ENCODE data around the gene NARF.

The NARF gene

GRCh38 chr17:82491196-82491530 is 32.6 kb downstream of the NARF start:
- H3K27me3 ChIP-seq (ENCODE audit: control insufficient read depth in 1 of 2, insufficient read depth in 2 of 2, low read length in 2 of 2) = no peaks in the 10 kb centered on the region
- H3K4me3 ChIP-seq (ENCODE audit: low read length in 2 of 2) = no peak overlapping the region
- no peak overlapping the region for H3K27ac ChIP-seq (ENCODE audit: low read length)
- H3K9me3 ChIP-seq (ENCODE audit: control insufficient read depth in 2 of 2, low read length in 2 of 2) = no peaks in the 10 kb centered on the region
- no peak overlapping the region for H3K9ac ChIP-seq (ENCODE audit: low read length in 2 of 2)
- peaks cover 7 to 10% of the 10 kb centered on the region in 2 donors for H3K36me3 ChIP-seq (ENCODE audit: control insufficient read depth in 2 of 2, insufficient read depth in 2 of 2, low read length in 2 of 2)
- peaks cover 29% of the 10 kb centered on the region for H3K4me1 ChIP-seq (ENCODE audit: control insufficient read depth, insufficient read depth, low read length)

GRCh38 chr17:82491533-82491932 is 33.0 kb downstream of the NARF start:
- Histone ChIP-seq H3K27ac (ENCODE audit: low read length) (no peak overlapping the region), H3K27me3 (ENCODE audit: control insufficient read depth in 1 of 2, insufficient read depth in 2 of 2, low read length in 2 of 2) (no peaks in the 10 kb centered on the region), H3K4me1 (ENCODE audit: control insufficient read depth, insufficient read depth, low read length) (peaks cover 33% of the 10 kb centered on the region)

GRCh38 chr17:82492643-82493225 is 34.2 kb downstream of the NARF start:
- H3K4me3 ChIP-seq (ENCODE audit: low read length in 2 of 2) = no peak overlapping the region
- peaks cover 41% of the 10 kb centered on the region for H3K4me1 ChIP-seq (ENCODE audit: control insufficient read depth, insufficient read depth, low read length)
- H3K27ac ChIP-seq (ENCODE audit: low read length) = peak overlapping the region; percentile 49
- peaks cover 0 to 3% of the 10 kb centered on the region in 2 donors for H3K36me3 ChIP-seq (ENCODE audit: control insufficient read depth in 2 of 2, insufficient read depth in 2 of 2, low read length in 2 of 2)
- no peaks in the 10 kb centered on the region for H3K9me3 ChIP-seq (ENCODE audit: control insufficient read depth in 2 of 2, low read length in 2 of 2)
- no peaks in the 10 kb centered on the region for H3K27me3 ChIP-seq (ENCODE audit: control insufficient read depth in 1 of 2, insufficient read depth in 2 of 2, low read length in 2 of 2)
- H3K9ac ChIP-seq (ENCODE audit: low read length in 2 of 2) = peak overlapping the region in 1 of 2 donors; percentile 29

More at GRCh38 chr17:82491533-82491932, 33.0 kb downstream of the NARF start:
- H3K4me3 ChIP-seq (ENCODE audit: low read length in 2 of 2) = no peak overlapping the region
- no peak overlapping the region for H3K9ac ChIP-seq (ENCODE audit: low read length in 2 of 2)
- no peaks in the 10 kb centered on the region for H3K9me3 ChIP-seq (ENCODE audit: control insufficient read depth in 2 of 2, low read length in 2 of 2)
- peaks cover 4 to 6% of the 10 kb centered on the region in 2 donors for H3K36me3 ChIP-seq (ENCODE audit: control insufficient read depth in 2 of 2, insufficient read depth in 2 of 2, low read length in 2 of 2)

GRCh38 chr17:82493226-82493781 is 34.8 kb downstream of the NARF start:
- H3K36me3 ChIP-seq (ENCODE audit: control insufficient read depth in 2 of 2, insufficient read depth in 2 of 2, low read length in 2 of 2) = no peaks in the 10 kb centered on the region
- H3K9me3 ChIP-seq (ENCODE audit: control insufficient read depth in 2 of 2, low read length in 2 of 2) = no peaks in the 10 kb centered on the region
- peak overlapping the region; percentile 49 for H3K27ac ChIP-seq (ENCODE audit: low read length)
- H3K4me3 ChIP-seq (ENCODE audit: low read length in 2 of 2) = no peak overlapping the region
- peaks cover 42% of the 10 kb centered on the region for H3K4me1 ChIP-seq (ENCODE audit: control insufficient read depth, insufficient read depth, low read length)
- H3K9ac ChIP-seq (ENCODE audit: low read length in 2 of 2) = peak overlapping the region in 1 of 2 donors; percentile 21
- H3K27me3 ChIP-seq (ENCODE audit: control insufficient read depth in 1 of 2, insufficient read depth in 2 of 2, low read length in 2 of 2) = no peaks in the 10 kb centered on the region

- Histone ChIP-seq H3K9me3 (ENCODE audit: control insufficient read depth in 2 of 2, low read length in 2 of 2) (no peaks in the 10 kb centered on the region), H3K27me3 (ENCODE audit: control insufficient read depth in 1 of 2, insufficient read depth in 2 of 2, low read length in 2 of 2) (no peaks in the 10 kb centered on the region), H3K9ac (ENCODE audit: low read length in 2 of 2) (peak overlapping the region; percentile 1 to 13), H3K4me1 (ENCODE audit: control insufficient read depth, insufficient read depth, low read length) (peaks cover 35% of the 10 kb centered on the region), H3K27ac (ENCODE audit: low read length) (peak overlapping the region; percentile 18), H3K4me3 (ENCODE audit: low read length in 2 of 2) (peak overlapping the region in 1 of 2 donors; percentile 15), H3K36me3 (ENCODE audit: control insufficient read depth in 2 of 2, insufficient read depth in 2 of 2, low read length in 2 of 2) (no peaks in the 10 kb centered on the region)
These were observed 35.9 kb downstream of the NARF start for GRCh38 chr17:82494236-82495055.

GRCh38 chr17:82495844-82496528 is 37.4 kb downstream of the NARF start:
- Histone ChIP-seq H3K9me3 (ENCODE audit: control insufficient read depth in 2 of 2, low read length in 2 of 2) (no peaks in the 10 kb centered on the region), H3K27me3 (ENCODE audit: control insufficient read depth in 1 of 2, insufficient read depth in 2 of 2, low read length in 2 of 2) (no peaks in the 10 kb centered on the region), H3K27ac (ENCODE audit: low read length) (peak overlapping the region; percentile 71), H3K36me3 (ENCODE audit: control insufficient read depth in 2 of 2, insufficient read depth in 2 of 2, low read length in 2 of 2) (no peaks in the 10 kb centered on the region), H3K4me3 (ENCODE audit: low read length in 2 of 2) (no peak overlapping the region), H3K4me1 (ENCODE audit: control insufficient read depth, insufficient read depth, low read length) (peaks cover 35% of the 10 kb centered on the region), H3K9ac (ENCODE audit: low read length in 2 of 2) (no peak overlapping the region)

GRCh38 chr17:82496529-82497434 is 38.2 kb downstream of the NARF start:
- Histone ChIP-seq H3K4me3 (ENCODE audit: low read length in 2 of 2) (peak overlapping the region; percentile 80 to 83), H3K9ac (ENCODE audit: low read length in 2 of 2) (peak overlapping the region; percentile 69 to 75), H3K27ac (ENCODE audit: low read length) (peak overlapping the region; percentile 71), H3K36me3 (ENCODE audit: control insufficient read depth in 2 of 2, insufficient read depth in 2 of 2, low read length in 2 of 2) (no peaks in the 10 kb centered on the region), H3K27me3 (ENCODE audit: control insufficient read depth in 1 of 2, insufficient read depth in 2 of 2, low read length in 2 of 2) (no peaks in the 10 kb centered on the region), H3K9me3 (ENCODE audit: control insufficient read depth in 2 of 2, low read length in 2 of 2) (no peaks in the 10 kb centered on the region), H3K4me1 (ENCODE audit: control insufficient read depth, insufficient read depth, low read length) (peaks cover 35% of the 10 kb centered on the region)

GRCh38 chr17:82497483-82498405 is 39.2 kb downstream of the NARF start:
- H3K9ac ChIP-seq (ENCODE audit: low read length in 2 of 2) = peak overlapping the region; percentile 64 to 84
- no peaks in the 10 kb centered on the region for H3K27me3 ChIP-seq (ENCODE audit: control insufficient read depth in 1 of 2, insufficient read depth in 2 of 2, low read length in 2 of 2)
- peaks cover 34% of the 10 kb centered on the region for H3K4me1 ChIP-seq (ENCODE audit: control insufficient read depth, insufficient read depth, low read length)
- H3K9me3 ChIP-seq (ENCODE audit: control insufficient read depth in 2 of 2, low read length in 2 of 2) = no peaks in the 10 kb centered on the region
- no peaks in the 10 kb centered on the region for H3K36me3 ChIP-seq (ENCODE audit: control insufficient read depth in 2 of 2, insufficient read depth in 2 of 2, low read length in 2 of 2)
- peak overlapping the region; percentile 62 for H3K27ac ChIP-seq (ENCODE audit: low read length)
- H3K4me3 ChIP-seq (ENCODE audit: low read length in 2 of 2) = peak overlapping the region; percentile 74 to 85

- no peak overlapping the region for H3K27ac ChIP-seq (ENCODE audit: low read length)
These were observed 43.7 kb downstream of the NARF start for GRCh38 chr17:82502207-82502606.

More at GRCh38 chr17:82502207-82502606, 43.7 kb downstream of the NARF start:
- Histone ChIP-seq H3K9ac (ENCODE audit: low read length in 2 of 2) (no peak overlapping the region), H3K9me3 (ENCODE audit: control insufficient read depth in 2 of 2, low read length in 2 of 2) (no peaks in the 10 kb centered on the region), H3K36me3 (ENCODE audit: control insufficient read depth in 2 of 2, insufficient read depth in 2 of 2, low read length in 2 of 2) (no peaks in the 10 kb centered on the region), H3K4me3 (ENCODE audit: low read length in 2 of 2) (no peak overlapping the region), H3K27me3 (ENCODE audit: control insufficient read depth in 1 of 2, insufficient read depth in 2 of 2, low read length in 2 of 2) (no peaks in the 10 kb centered on the region), H3K4me1 (ENCODE audit: control insufficient read depth, insufficient read depth, low read length) (peaks cover 7% of the 10 kb centered on the region)

Measured in stomach smooth muscle (tissue), 2 donors.